HepG2 (cell line): ENCODE measurements around the gene EMCN. TPM values are rescaled to one million over a fixed set of nuclear protein-coding genes. Genes with fewer than 3 reads are reported as not detected.

Experiments
- ATAC-seq: fragments of 200-7000 bp; cut with Tn5 transposase; 3 replicates; pipeline ENCODE4 v1.9.1; 2020; ENCODE audit warnings: mild to moderate bottlenecking, moderate library complexity
- BruUV-seq: library from RNA; stranded (reverse); fragments of 400-500 nt; replicated peaks from 2 replicates; lab custom pipeline; 2021; lab: Mats Ljungman, UMichigan
- CTCF ChIA-PET: fragments of 300-600 bp; formaldehyde crosslinking; extraction: SDS; loops from one replicate; lab custom pipeline; 2021; ENCODE audit warnings: low total read pairs, inconsistent platforms, low intra/inter-chr PET ratio; lab: Yijun Ruan, JAX
- POLR2A ChIA-PET: fragments of 350-600 bp; sonication (Branson Sonifier 250); formaldehyde crosslinking; loops from one replicate; lab custom pipeline; 2020; ENCODE audit warnings: antibody characterized with exemption, inconsistent platforms; lab: Yijun Ruan, JAX
- DNase-seq: peaks from one replicate; pipeline ENCODE4 v3.0.0-alpha.2; 2015; ENCODE audit warnings: low spot score
- FAIRE-seq: peaks from 3 replicates; lab custom pipeline; 2011; peaks lifted over from hg19 to GRCh38; lab: Jason Lieb, UNC
- H2AFZ ChIP-seq: one replicate; pipeline ENCODE4 v1.6.1; 2011; ENCODE audit warnings: low read length, inconsistent platforms
- H3K27ac ChIP-seq: fragments of 300-600 bp; 3 replicates; pipeline ENCODE4 v1.8.0; 2011; ENCODE audit warnings: mixed run types, mild to moderate bottlenecking, mixed read lengths, low read length, inconsistent platforms; ENCODE audit not compliant: insufficient read depth; ENCODE audit errors: extremely low read length
- H3K27me3 ChIP-seq, 2 experiments: fragments of 200-600 bp in 1 of 2; 2 replicates in 1 of 2; 3 replicates in 1 of 2; pipeline versions ENCODE4 v1.6.0 to v1.8.0; 2011; ENCODE audit warnings: low read length in 2 of 2, mild to moderate bottlenecking in 2 of 2, moderate library complexity in 2 of 2, inconsistent platforms in 1 of 2; ENCODE audit not compliant: insufficient read depth in 2 of 2, control insufficient read depth in 1 of 2
- H3K36me3 ChIP-seq, 2 experiments: fragments of 200-600 bp in 1 of 2; replicated peaks in 1 of 2; 2 replicates in 1 of 2; 3 replicates in 1 of 2; pipeline versions ENCODE4 v1.5.1 to v1.8.0; 2011; ENCODE audit warnings: low read length in 2 of 2, inconsistent platforms in 1 of 2; ENCODE audit not compliant: insufficient read depth in 2 of 2, control insufficient read depth in 1 of 2
- H3K4me1 ChIP-seq: 2 replicates; pipeline ENCODE4 v1.5.1; 2012; ENCODE audit warnings: low read length, inconsistent platforms; ENCODE audit not compliant: insufficient read depth
- H3K4me2 ChIP-seq: 2 replicates; pipeline ENCODE4 v1.6.0; 2011; ENCODE audit warnings: low read depth, low read length, inconsistent platforms
- H3K4me3 ChIP-seq, 3 experiments: fragments of 200-600 bp in 1 of 3; sonication (generic), shearing (Covaris generic) in 1 of 3; replicated peaks in 1 of 3; 2 replicates each; pipeline ENCODE4 v1.5.1; 2011 to 2016; ENCODE audit warnings: low read length in 3 of 3, inconsistent platforms in 2 of 3, low read depth in 2 of 3, mild to moderate bottlenecking in 2 of 3, control low read depth in 1 of 3, mixed read lengths in 1 of 3; ENCODE audit not compliant: insufficient read depth in 1 of 3
- H3K79me2 ChIP-seq: one replicate; pipeline ENCODE4 v1.6.1; 2011; ENCODE audit warnings: low read length, inconsistent platforms; ENCODE audit not compliant: insufficient read depth
- H3K9ac ChIP-seq: 2 replicates; pipeline ENCODE4 v1.6.0; 2011; ENCODE audit warnings: mild to moderate bottlenecking, low read depth, low read length, inconsistent platforms; ENCODE audit not compliant: insufficient read depth
- H3K9me3 ChIP-seq: 2 replicates; pipeline ENCODE4 v1.5.1; 2012; ENCODE audit warnings: mild to moderate bottlenecking, low read length
- H4K20me1 ChIP-seq: 2 replicates; pipeline ENCODE4 v1.6.0; 2011; ENCODE audit warnings: inconsistent platforms, mild to moderate bottlenecking, low read length, moderate library complexity; ENCODE audit not compliant: insufficient read depth
- ARNT2 ChIP-seq: sonication (generic); formaldehyde crosslinking; IDR thresholded peaks from 2 replicates; pipeline ENCODE4 v1.8.0; 2022; ENCODE audit warnings: mild to moderate bottlenecking, low read depth, missing genetic modification reagents, moderate library complexity
- FOSL1 ChIP-seq: sonication (generic); formaldehyde crosslinking; IDR thresholded peaks from 2 replicates; pipeline ENCODE4 v1.9.0; 2021; ENCODE audit warnings: missing genetic modification reagents, borderline replicate concordance
- FOXO1 ChIP-seq: sonication (generic); formaldehyde crosslinking; IDR thresholded peaks from 2 replicates; pipeline ENCODE4 v1.4.0; 2020; ENCODE audit warnings: missing genetic modification reagents
- GATAD1 ChIP-seq: IDR thresholded peaks from 2 replicates; pipeline ENCODE4 v1.6.1; 2016; ENCODE audit warnings: missing genetic modification reagents, missing compliant biosample characterization
- HDAC1 ChIP-seq: sonication (generic); formaldehyde crosslinking; IDR thresholded peaks from 2 replicates; pipeline ENCODE4 v1.5.1; 2020; ENCODE audit warnings: mild to moderate bottlenecking, missing genetic modification reagents
- REXO4 ChIP-seq: sonication (generic); formaldehyde crosslinking; IDR thresholded peaks from 2 replicates; pipeline ENCODE4 v1.8.0; 2022; ENCODE audit warnings: missing genetic modification reagents, mild to moderate bottlenecking, borderline replicate concordance
- STAG1 ChIP-seq: sonication (generic); formaldehyde crosslinking; IDR thresholded peaks from 2 replicates; pipeline ENCODE4 v1.4.0; 2020; ENCODE audit warnings: missing genetic modification reagents
- ZFP41 ChIP-seq: sonication (generic); formaldehyde crosslinking; IDR thresholded peaks from 2 replicates; pipeline ENCODE4 v1.4.0; 2020; ENCODE audit warnings: mild to moderate bottlenecking, missing genetic modification reagents, borderline replicate concordance
- ZNF331 ChIP-seq: sonication (generic); formaldehyde crosslinking; IDR thresholded peaks from 2 replicates; pipeline ENCODE4 v1.4.0; 2020; ENCODE audit warnings: missing genetic modification reagents
- ZUFSP ChIP-seq: sonication (generic); formaldehyde crosslinking; IDR thresholded peaks from 2 replicates; pipeline ENCODE4 v1.9.0; 2021; ENCODE audit warnings: missing genetic modification reagents, mild to moderate bottlenecking, borderline replicate concordance
- WGBS: methylation state at CpG from one replicate; pipeline ENCODE4 v1.1.6; 2017; ENCODE audit warnings: low lambda C conversion rate; 5-methylcytosine and 5-hydroxymethylcytosine counted together
- in situ Hi-C: cut with HindIII; loops from 2 replicates; pipeline ENCODE4 v1.10.0; 2017; ENCODE audit warnings: low pct_unique_long_range_greater_than_20kb; ENCODE audit not compliant: extremely low pct_ligation_motif_present
- intact Hi-C: fragments of 100-400 bp; cut with micrococcal nuclease; formaldehyde crosslinking; loops from one replicate; pipeline ENCODE4 v1.10.0; 2022; ENCODE audit not compliant: unreplicated experiment
- polyA plus RNA-seq, 8 experiments: library from polyadenylated mRNA; depleted of rRNA in 3 of 8; stranded (reverse) in 7 of 8; unstranded in 1 of 8; fragments of >200 nt; fragmentation: Illumina TruSeq in 4 of 8; extraction: Trizol in 4 of 8; gene quantifications; 2 replicates each; pipeline versions ENCODE4 v1.2.1 to v1.2.3, GENCODE V29; 2011 to 2016; ENCODE audit warnings: low read depth in 4 of 8, missing spikeins in 1 of 8, mixed read lengths in 1 of 8; ENCODE audit not compliant: insufficient read depth in 1 of 8
- total RNA-seq, 5 experiments: library from RNA; depleted of rRNA; stranded (reverse); fragments of >200 nt; fragmentation: Illumina TruSeq; extraction: Trizol; gene quantifications; 2 replicates each; pipeline ENCODE4 v1.2.3, GENCODE V29; 2016; ENCODE audit warnings: low read depth in 1 of 5
- TF ChIP-seq, protein P1 (sequence below): sonication (generic); formaldehyde crosslinking; IDR thresholded peaks from 2 replicates; pipeline ENCODE4 v1.5.1; 2020; ENCODE audit warnings: missing genetic modification reagents, mild to moderate bottlenecking, borderline replicate concordance

EMCN gene
- total and polyA plus RNA-seq, 2 of the 13 experiments (the other 11 are each of a cell fraction or from before 2014, with no cell fraction given), result not detected

GRCh38 chr4:100504086-100504874, 13.5 kb downstream of the EMCN start:
- H3K4me3 ChIP-seq, result no peak overlapping the region
- H3K27me3 ChIP-seq, result no peaks in the 10 kb centered on the region
- no peaks in the 10 kb centered on the region for H3K9me3 ChIP-seq
- intact Hi-C loops (no loop called here), in situ Hi-C loops (no loop called here)
- ATAC-seq (no peak), FAIRE-seq (no peak), DNase-seq (no peak)
- no peak overlapping the region for H2AFZ ChIP-seq
- WGBS, result 39% methylated on average over 18 of the region's 18 CpGs
- TF ChIP-seq STAG1 (peak; percentile 16; the same call in 1 of the 2 replicates), ARNT2 (CRISPR knock-in tag) (no peak), REXO4 (CRISPR knock-in tag) (no peak), ZFP41 (CRISPR knock-in tag) (no peak), GATAD1 (CRISPR knock-in tag) (no peak), HDAC1 (CRISPR knock-in tag) (no peak)
- H4K20me1 ChIP-seq, result no peaks in the 10 kb centered on the region
- H3K9ac ChIP-seq, result no peak overlapping the region
- ChIA-PET CTCF (no interaction called here), POLR2A (no interaction called here)
- H3K4me2 ChIP-seq, result no peak overlapping the region
- no peak overlapping the region for H3K27ac ChIP-seq
- BruUV-seq, result no TSS peak
- H3K79me2 ChIP-seq, result no peaks in the 10 kb centered on the region
- H3K4me1 ChIP-seq, result no peaks in the 10 kb centered on the region
- no peaks in the 10 kb centered on the region for H3K36me3 ChIP-seq

GRCh38 chr4:100497791-100498190, 20.0 kb downstream of the EMCN start:
- CTCF ChIA-PET, result no interaction called here
- BruUV-seq, result no TSS peak
- in situ Hi-C loops, result no loop called here

More at GRCh38 chr4:100497791-100498190, 20.0 kb downstream of the EMCN start:
- FAIRE-seq (no peak), DNase-seq (no peak), ATAC-seq (no peak)
- no peaks in the 10 kb centered on the region for H3K27me3 ChIP-seq
- H3K9ac ChIP-seq, result no peak overlapping the region
- no peak overlapping the region for H2AFZ ChIP-seq
- no peak overlapping the region for H3K27ac ChIP-seq
- H3K36me3 ChIP-seq, result no peaks in the 10 kb centered on the region
- intact Hi-C loops, result no loop called here
- H3K9me3 ChIP-seq, result no peaks in the 10 kb centered on the region
- POLR2A ChIA-PET, result no interaction called here
- H3K4me2 ChIP-seq, result no peak overlapping the region
- no peaks in the 10 kb centered on the region for H3K79me2 ChIP-seq
- H3K4me1 ChIP-seq, result no peaks in the 10 kb centered on the region
- TF ChIP-seq ZNF331 (CRISPR knock-in tag), result no peak
- no peak for TF ChIP-seq FOXO1 (CRISPR knock-in tag)
- TF ChIP-seq, protein P1, sequence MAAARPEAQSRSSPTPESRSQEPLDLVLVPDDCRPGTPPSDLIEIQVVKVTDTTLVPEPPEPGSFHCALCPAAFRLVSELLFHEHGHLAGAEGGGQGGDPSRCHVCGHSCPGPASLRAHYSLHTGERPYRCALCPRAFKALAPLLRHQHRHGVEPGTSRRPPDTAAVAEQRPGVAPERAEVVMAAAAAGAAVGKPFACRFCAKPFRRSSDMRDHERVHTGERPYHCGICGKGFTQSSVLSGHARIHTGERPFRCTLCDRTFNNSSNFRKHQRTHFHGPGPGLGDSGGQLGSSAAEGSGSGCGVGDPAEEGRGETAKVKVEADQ (CRISPR knock-in tag), result no peak
- no peak for TF ChIP-seq FOSL1 (CRISPR knock-in tag)
- TF ChIP-seq ZUFSP (CRISPR knock-in tag), result no peak
- H4K20me1 ChIP-seq, result no peaks in the 10 kb centered on the region
- H3K4me3 ChIP-seq, result no peak overlapping the region
